ENCODE data around the gene SERPINC1. TPM values are rescaled to one million over a fixed set of nuclear protein-coding genes. Genes with fewer than 3 reads are reported as not detected.

SERPINC1 gene
- total and polyA plus RNA-seq, 2 of the 13 experiments (the other 11 are each of a cell fraction or from before 2014, with no cell fraction given): 142 to 205 TPM

- peak; percentile 25; the same call in 1 of the 2 replicates for TF ChIP-seq JUND (CRISPR knock-in tag; IDR thresholded peaks at IDR 0.05)
- peak; percentile 82; the same call in 1 of the 2 replicates for TF ChIP-seq ZNF333 (CRISPR knock-in tag; IDR thresholded peaks at IDR 0.05; ENCODE audit: borderline replicate concordance)
- peak in 1 of 2 experiments; percentile 14; a peak in 3 of 4 replicates for TF ChIP-seq HMGXB4 (CRISPR knock-in tag; IDR thresholded peaks at IDR 0.05; ENCODE audit: borderline replicate concordance in 1 of 2, low read depth in 1 of 2)
- TF ChIP-seq FOXO1 (CRISPR knock-in tag; IDR thresholded peaks at IDR 0.05): peak; percentile 16; the same call in 1 of the 2 replicates
- TF ChIP-seq SP1 (IDR thresholded peaks at IDR 0.05): no peak
- TF ChIP-seq SP1 (CRISPR knock-in tag; IDR thresholded peaks at IDR 0.05): peak; percentile 44; the same call in 1 of the 2 replicates
- TF ChIP-seq ATF3 (CRISPR knock-in tag; IDR thresholded peaks at IDR 0.05): peak; percentile 51; the same call in 1 of the 2 replicates
- TF ChIP-seq NR2F2 (IDR thresholded peaks at IDR 0.05; ENCODE audit: borderline replicate concordance, low read depth): peak; percentile 47; the same call in 1 of the 2 replicates
- no peak for TF ChIP-seq ARID3A (IDR thresholded peaks at IDR 0.05; ENCODE audit: low read depth, low read length)
- peak; percentile 25; the same call in 1 of the 2 replicates for TF ChIP-seq ELF3 (CRISPR knock-in tag; IDR thresholded peaks at IDR 0.05)
- peak; percentile 68; the same call in 1 of the 2 replicates for TF ChIP-seq GFI1 (CRISPR knock-in tag; IDR thresholded peaks at IDR 0.05; ENCODE audit: borderline replicate concordance)
- TF ChIP-seq MAZ (IDR thresholded peaks at IDR 0.05; ENCODE audit: borderline replicate concordance, low read depth, low read length): 0 out of 2 replicates have a peak, but pooled peaks have one; percentile 6
- TF ChIP-seq MAZ (CRISPR knock-in tag; IDR thresholded peaks at IDR 0.05; ENCODE audit: low read depth): peak; percentile 94
- peak; percentile 18; the same call in 1 of the 2 replicates for TF ChIP-seq ZNF501 (CRISPR knock-in tag; IDR thresholded peaks at IDR 0.05)
- peak; percentile 77 for TF ChIP-seq ARID4A (CRISPR knock-in tag; IDR thresholded peaks at IDR 0.05; ENCODE audit: borderline replicate concordance)
- no peak for TF ChIP-seq MXD3 (CRISPR knock-in tag; IDR thresholded peaks at IDR 0.05)
- TF ChIP-seq ZFP82 (CRISPR knock-in tag; IDR thresholded peaks at IDR 0.05; ENCODE audit: borderline replicate concordance): peak; percentile 17; the same call in 1 of the 2 replicates
- 0 out of 2 replicates have a peak, but pooled peaks have one; percentile 7 for TF ChIP-seq DMAP1 (CRISPR knock-in tag; IDR thresholded peaks at IDR 0.05)
- no peak for TF ChIP-seq SYNCRIP (IDR thresholded peaks at IDR 0.05; ENCODE audit: insufficient read depth, low read depth, low read length)
- no peak for TF ChIP-seq MED8 (CRISPR knock-in tag; IDR thresholded peaks at IDR 0.05; ENCODE audit: insufficient replicate concordance)
Observed at GRCh38 chr1:173868266-173869020, 48.7 kb downstream of the SERPINC1 start, which contains the start of gene ZBTB37 (continued).

All from HepG2 (cell line).